ENCODE measurements around the gene AGMAT. TPM values are rescaled to one million over a fixed set of nuclear protein-coding genes. Genes with fewer than 3 reads are reported as not detected.

The AGMAT gene
- total and polyA plus RNA-seq, 2 of the 13 experiments (the other 11 are each of a cell fraction or from before 2014, with no cell fraction given) = 59.1 to 174 TPM

DNA sequence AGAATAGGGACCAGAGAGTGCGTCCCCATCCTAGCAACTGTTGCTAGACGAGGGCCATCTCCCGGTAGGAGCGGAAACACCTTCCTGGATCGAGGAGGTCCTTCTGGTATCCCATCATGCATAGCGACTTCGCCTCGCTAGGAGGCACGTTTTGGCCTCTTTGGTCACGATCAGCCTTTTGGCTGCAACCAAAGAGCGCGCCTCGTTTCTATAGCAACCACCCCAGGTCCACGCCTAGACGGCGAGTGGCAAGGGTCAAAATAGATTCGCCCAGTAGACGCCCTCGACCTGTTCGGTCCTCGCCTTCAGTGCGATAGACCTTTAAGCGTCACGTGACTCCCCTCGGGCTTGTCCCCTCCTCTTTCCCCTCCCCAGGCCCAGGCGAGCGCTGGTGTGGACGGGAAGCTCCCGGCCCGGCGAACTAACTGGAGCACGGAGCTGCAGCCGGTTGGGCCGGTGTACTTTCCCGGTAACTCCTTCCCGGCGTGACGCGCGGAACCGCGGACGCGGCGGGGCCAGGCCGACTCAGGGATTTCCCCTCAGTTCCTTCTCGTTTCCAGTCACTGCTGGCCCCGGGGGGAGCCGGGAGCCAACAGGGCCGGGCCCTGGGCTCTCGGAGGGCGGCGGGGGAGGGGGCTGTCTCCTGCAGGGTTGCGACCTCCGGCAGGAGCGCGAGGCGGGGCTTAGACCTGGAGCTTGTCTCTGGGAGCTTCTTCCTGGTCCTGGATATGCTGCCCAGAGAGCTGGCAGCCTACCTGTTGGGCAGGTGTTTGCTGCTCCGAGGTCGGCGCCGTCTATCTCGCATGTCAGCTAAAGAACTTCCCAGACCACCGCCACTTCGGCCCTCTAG, 58.1 kb downstream of the AGMAT start, which contains the start of gene DNAJC16 (continued):
- TF ChIP-seq CENPX (CRISPR knock-in tag; IDR thresholded peaks at IDR 0.05) (no peak), ZNF530 (CRISPR knock-in tag; IDR thresholded peaks at IDR 0.05; ENCODE audit: low read depth) (no peak), ZNF570 (CRISPR knock-in tag; IDR thresholded peaks at IDR 0.05; ENCODE audit: borderline replicate concordance) (no peak), KAT2B (IDR thresholded peaks at IDR 0.05; ENCODE audit: borderline replicate concordance, low read depth, low read length) (no peak), ZNF253 (CRISPR knock-in tag; IDR thresholded peaks at IDR 0.05; ENCODE audit: borderline replicate concordance) (no peak; the same call in 1 of the 2 replicates), ATF1 (CRISPR knock-in tag; IDR thresholded peaks at IDR 0.05) (no peak), POLR2AphosphoS2 (IDR thresholded peaks at IDR 0.05; ENCODE audit: low read depth, low read length) (no peak), ZNF577 (CRISPR knock-in tag; IDR thresholded peaks at IDR 0.05; ENCODE audit: borderline replicate concordance, low read depth) (no peak), ZNF354B (CRISPR knock-in tag; IDR thresholded peaks at IDR 0.05) (0 out of 2 replicates have a peak, but pooled peaks have one; percentile 49), SIN3A (IDR thresholded peaks at IDR 0.05; ENCODE audit: borderline replicate concordance, low read depth, low read length) (peak; percentile 94), RARA (CRISPR knock-in tag; IDR thresholded peaks at IDR 0.05) (peak; percentile 46; the same call in 1 of the 2 replicates), CCDC6 (CRISPR knock-in tag; IDR thresholded peaks at IDR 0.05) (peak; percentile 67), ZNF468 (CRISPR knock-in tag; IDR thresholded peaks at IDR 0.05) (no peak), ZNF34 (CRISPR knock-in tag; IDR thresholded peaks at IDR 0.05; ENCODE audit: borderline replicate concordance) (no peak), BCL6 (CRISPR knock-in tag; IDR thresholded peaks at IDR 0.05) (no peak; the same call in 1 of the 2 replicates), ZNF431 (CRISPR knock-in tag; IDR thresholded peaks at IDR 0.05; ENCODE audit: borderline replicate concordance, low read depth) (no peak), CCAR2 (optimal IDR thresholded peaks at IDR 0.05; ENCODE audit: low read depth, low read length) (no peak), PHF5A (CRISPR knock-in tag; IDR thresholded peaks at IDR 0.05; ENCODE audit: low read depth, unreplicated experiment) (peak; percentile 39)
- TF ChIP-seq, protein P1, sequence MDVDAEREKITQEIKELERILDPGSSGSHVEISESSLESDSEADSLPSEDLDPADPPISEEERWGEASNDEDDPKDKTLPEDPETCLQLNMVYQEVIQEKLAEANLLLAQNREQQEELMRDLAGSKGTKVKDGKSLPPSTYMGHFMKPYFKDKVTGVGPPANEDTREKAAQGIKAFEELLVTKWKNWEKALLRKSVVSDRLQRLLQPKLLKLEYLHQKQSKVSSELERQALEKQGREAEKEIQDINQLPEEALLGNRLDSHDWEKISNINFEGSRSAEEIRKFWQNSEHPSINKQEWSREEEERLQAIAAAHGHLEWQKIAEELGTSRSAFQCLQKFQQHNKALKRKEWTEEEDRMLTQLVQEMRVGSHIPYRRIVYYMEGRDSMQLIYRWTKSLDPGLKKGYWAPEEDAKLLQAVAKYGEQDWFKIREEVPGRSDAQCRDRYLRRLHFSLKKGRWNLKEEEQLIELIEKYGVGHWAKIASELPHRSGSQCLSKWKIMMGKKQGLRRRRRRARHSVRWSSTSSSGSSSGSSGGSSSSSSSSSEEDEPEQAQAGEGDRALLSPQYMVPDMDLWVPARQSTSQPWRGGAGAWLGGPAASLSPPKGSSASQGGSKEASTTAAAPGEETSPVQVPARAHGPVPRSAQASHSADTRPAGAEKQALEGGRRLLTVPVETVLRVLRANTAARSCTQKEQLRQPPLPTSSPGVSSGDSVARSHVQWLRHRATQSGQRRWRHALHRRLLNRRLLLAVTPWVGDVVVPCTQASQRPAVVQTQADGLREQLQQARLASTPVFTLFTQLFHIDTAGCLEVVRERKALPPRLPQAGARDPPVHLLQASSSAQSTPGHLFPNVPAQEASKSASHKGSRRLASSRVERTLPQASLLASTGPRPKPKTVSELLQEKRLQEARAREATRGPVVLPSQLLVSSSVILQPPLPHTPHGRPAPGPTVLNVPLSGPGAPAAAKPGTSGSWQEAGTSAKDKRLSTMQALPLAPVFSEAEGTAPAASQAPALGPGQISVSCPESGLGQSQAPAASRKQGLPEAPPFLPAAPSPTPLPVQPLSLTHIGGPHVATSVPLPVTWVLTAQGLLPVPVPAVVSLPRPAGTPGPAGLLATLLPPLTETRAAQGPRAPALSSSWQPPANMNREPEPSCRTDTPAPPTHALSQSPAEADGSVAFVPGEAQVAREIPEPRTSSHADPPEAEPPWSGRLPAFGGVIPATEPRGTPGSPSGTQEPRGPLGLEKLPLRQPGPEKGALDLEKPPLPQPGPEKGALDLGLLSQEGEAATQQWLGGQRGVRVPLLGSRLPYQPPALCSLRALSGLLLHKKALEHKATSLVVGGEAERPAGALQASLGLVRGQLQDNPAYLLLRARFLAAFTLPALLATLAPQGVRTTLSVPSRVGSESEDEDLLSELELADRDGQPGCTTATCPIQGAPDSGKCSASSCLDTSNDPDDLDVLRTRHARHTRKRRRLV (CRISPR knock-in tag; IDR thresholded peaks at IDR 0.05) = no peak
- TF ChIP-seq, protein P2, sequence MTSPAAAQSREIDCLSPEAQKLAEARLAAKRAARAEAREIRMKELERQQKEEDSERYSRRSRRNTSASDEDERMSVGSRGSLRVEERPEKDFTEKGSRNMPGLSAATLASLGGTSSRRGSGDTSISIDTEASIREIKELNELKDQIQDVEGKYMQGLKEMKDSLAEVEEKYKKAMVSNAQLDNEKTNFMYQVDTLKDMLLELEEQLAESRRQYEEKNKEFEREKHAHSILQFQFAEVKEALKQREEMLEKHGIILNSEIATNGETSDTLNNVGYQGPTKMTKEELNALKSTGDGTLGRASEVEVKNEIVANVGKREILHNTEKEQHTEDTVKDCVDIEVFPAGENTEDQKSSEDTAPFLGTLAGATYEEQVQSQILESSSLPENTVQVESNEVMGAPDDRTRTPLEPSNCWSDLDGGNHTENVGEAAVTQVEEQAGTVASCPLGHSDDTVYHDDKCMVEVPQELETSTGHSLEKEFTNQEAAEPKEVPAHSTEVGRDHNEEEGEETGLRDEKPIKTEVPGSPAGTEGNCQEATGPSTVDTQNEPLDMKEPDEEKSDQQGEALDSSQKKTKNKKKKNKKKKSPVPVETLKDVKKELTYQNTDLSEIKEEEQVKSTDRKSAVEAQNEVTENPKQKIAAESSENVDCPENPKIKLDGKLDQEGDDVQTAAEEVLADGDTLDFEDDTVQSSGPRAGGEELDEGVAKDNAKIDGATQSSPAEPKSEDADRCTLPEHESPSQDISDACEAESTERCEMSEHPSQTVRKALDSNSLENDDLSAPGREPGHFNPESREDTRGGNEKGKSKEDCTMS (CRISPR knock-in tag; conservative IDR thresholded peaks at IDR 0.05) = no peak
- TF ChIP-seq, protein P3, sequence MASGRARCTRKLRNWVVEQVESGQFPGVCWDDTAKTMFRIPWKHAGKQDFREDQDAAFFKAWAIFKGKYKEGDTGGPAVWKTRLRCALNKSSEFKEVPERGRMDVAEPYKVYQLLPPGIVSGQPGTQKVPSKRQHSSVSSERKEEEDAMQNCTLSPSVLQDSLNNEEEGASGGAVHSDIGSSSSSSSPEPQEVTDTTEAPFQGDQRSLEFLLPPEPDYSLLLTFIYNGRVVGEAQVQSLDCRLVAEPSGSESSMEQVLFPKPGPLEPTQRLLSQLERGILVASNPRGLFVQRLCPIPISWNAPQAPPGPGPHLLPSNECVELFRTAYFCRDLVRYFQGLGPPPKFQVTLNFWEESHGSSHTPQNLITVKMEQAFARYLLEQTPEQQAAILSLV (CRISPR knock-in tag; IDR thresholded peaks at IDR 0.05; ENCODE audit: borderline replicate concordance) = no peak
